ENCODE data around the gene COL19A1.

- no peak for TF ChIP-seq POLR2A (IDR thresholded peaks at IDR 0.05)
- no peak for TF ChIP-seq CTCF (IDR thresholded peaks at IDR 0.05)
Observed at GRCh38 chr6:69881322-69882151, 15.2 kb downstream of the COL19A1 start.
